ENCODE measurements around the gene HORMAD2. TPM values are rescaled to one million over a fixed set of nuclear protein-coding genes. Genes with fewer than 3 reads are reported as not detected.

HORMAD2 gene
- total RNA-seq, 4 donors from 2014 or later, result not detected

DNA sequence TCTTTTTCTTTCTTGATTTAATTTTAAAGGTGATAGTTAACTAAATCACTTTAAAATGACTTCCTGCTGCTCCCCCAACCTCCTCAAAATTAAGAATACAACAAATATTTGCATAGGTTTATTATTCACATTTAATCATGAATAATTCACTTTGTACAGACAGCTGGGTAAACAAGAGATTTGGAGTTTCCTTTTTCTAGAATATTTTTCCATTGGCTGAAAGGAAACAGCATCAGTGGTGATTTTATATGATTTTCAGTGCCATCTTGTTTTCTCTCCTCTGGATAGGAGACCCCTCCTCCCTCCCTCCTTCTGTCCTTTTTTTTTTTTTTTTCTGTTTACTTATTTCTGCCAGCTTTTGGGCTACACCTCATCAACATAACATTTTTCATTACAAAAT lies 105.8 kb downstream of the HORMAD2 start:
- no peak for DNase-seq
- peak overlapping the region in 1 of 3 donors; percentile 23 for H3K27ac ChIP-seq
- no peaks in the 10 kb centered on the region for H3K36me3 ChIP-seq
- no peaks in the 10 kb centered on the region for H3K27me3 ChIP-seq
- no peak overlapping the region for H3K4me3 ChIP-seq (replicated peaks in 1 of 3)
- H3K9me3 ChIP-seq, result no peaks in the 10 kb centered on the region
- TF ChIP-seq CTCF (IDR thresholded peaks at IDR 0.05), result no peak
- TF ChIP-seq POLR2A (IDR thresholded peaks at IDR 0.05), result no peak
- intact Hi-C loops (cut with DNase I), result no loop called here
- peaks cover 11 to 21% of the 10 kb centered on the region in 2 donors for H3K4me1 ChIP-seq

DNA sequence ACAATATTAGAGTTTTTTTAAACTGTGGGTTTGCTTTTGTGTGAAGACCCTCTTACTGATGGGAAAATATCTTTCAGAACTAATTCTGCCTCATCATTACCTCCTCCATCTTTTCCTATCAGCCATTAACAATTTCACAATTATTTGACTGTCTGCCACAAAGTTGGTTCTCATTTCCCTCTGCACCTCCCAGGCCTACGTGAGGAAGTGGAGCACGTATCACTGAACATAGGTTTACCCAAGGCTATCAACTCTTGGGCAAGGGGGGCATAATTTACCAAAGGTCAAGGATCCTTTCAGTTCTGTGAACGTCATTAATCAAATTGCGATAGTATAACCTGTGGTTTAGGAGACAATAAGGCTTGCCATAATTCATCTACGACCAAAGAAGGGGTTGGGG lies 106.2 kb downstream of the HORMAD2 start:
- no peak for DNase-seq
- intact Hi-C loops (cut with DNase I), result no loop called here
- H3K36me3 ChIP-seq, result no peaks in the 10 kb centered on the region
- peaks cover 11 to 23% of the 10 kb centered on the region in 2 donors for H3K4me1 ChIP-seq
- H3K27me3 ChIP-seq, result no peaks in the 10 kb centered on the region
- no peak overlapping the region for H3K27ac ChIP-seq
- no peak overlapping the region for H3K4me3 ChIP-seq (replicated peaks in 1 of 3)
- no peak for TF ChIP-seq CTCF (IDR thresholded peaks at IDR 0.05)
- TF ChIP-seq POLR2A (IDR thresholded peaks at IDR 0.05), result no peak
- no peaks in the 10 kb centered on the region for H3K9me3 ChIP-seq
- 92 to 93% methylated on average over 5 of the region's 5 CpGs for WGBS, 2 donors

DNA sequence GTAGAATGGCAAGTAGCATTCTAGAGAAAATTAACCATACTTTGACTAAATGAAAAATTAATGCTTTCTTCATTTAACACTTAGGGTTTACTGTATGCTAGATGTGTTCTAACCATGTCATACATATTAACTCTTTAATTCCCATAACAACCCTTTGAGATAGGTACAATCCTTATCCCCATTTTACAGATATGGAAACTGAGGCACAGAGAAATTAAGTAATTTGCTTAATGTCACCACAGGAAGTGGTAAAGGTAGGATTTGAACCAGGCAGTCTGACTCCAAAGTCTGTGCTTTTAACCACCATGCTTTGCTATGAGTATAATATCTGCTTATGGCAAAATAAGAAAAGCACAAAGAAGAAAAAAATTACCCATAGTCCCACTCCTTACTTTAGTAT lies 106.8 kb downstream of the HORMAD2 start:
- Histone ChIP-seq H3K4me1 (peaks cover 11 to 23% of the 10 kb centered on the region in 2 donors), H3K4me3 (replicated peaks in 1 of 3) (no peak overlapping the region), H3K9me3 (no peaks in the 10 kb centered on the region), H3K27ac (no peak overlapping the region), H3K36me3 (no peaks in the 10 kb centered on the region), H3K27me3 (no peaks in the 10 kb centered on the region)
- no peak for TF ChIP-seq CTCF (IDR thresholded peaks at IDR 0.05)
- TF ChIP-seq POLR2A (IDR thresholded peaks at IDR 0.05), result no peak
- intact Hi-C loops (cut with DNase I), result no loop called here
- DNase-seq, result no peak

DNA sequence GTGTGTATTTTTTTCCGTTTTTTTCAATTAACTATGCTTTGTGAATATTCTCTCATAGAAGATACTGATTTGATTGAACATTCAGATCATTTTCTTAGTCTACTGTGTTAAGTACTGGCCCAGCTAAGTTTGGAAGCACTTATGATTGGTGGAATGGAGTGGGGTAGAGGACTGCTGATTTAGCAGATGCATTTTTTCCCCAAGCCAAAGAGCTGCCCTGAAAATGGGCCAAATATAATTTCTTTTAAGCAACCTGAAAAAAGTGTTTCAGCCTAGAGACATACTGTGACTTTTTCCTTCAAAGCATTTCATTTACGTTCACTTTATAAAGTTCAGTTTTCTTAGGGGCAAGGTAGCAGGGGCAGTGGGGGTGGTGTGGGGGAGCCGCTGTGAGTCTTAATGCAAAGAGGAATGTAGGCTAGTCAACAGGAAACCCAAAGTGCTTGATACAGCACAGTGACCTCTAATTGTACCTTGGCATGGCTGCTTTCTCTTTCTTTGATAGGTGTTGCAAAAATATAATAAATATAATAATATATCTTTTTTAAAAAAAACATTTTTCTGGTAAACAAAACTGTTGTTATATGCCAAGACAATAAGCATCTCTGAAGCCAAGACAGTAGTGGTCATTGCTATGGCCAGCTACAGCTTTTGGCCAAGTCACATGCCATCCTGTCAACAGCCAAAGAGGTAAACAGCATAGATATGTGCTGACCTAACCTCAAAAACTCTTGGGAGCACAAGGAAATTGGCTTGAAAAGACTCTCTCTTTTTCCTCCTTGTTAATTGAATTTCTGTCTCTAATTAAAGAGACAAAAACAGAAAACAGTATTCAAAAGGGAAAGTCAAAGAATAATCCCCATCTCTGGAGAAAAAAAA lies 107.5 kb downstream of the HORMAD2 start:
- Histone ChIP-seq H3K4me3 (replicated peaks in 1 of 3) (no peak overlapping the region), H3K4me1 (peaks cover 11 to 23% of the 10 kb centered on the region in 2 donors), H3K9me3 (no peaks in the 10 kb centered on the region), H3K27me3 (no peaks in the 10 kb centered on the region), H3K27ac (peak overlapping the region in 1 of 3 donors; percentile 33), H3K36me3 (no peaks in the 10 kb centered on the region)
- DNase-seq, result no peak
- 63 to 68% methylated on average over 3 of the region's 3 CpGs for WGBS, 2 donors
- intact Hi-C loops (cut with DNase I), result no loop called here
- no peak for TF ChIP-seq CTCF (IDR thresholded peaks at IDR 0.05)

DNA sequence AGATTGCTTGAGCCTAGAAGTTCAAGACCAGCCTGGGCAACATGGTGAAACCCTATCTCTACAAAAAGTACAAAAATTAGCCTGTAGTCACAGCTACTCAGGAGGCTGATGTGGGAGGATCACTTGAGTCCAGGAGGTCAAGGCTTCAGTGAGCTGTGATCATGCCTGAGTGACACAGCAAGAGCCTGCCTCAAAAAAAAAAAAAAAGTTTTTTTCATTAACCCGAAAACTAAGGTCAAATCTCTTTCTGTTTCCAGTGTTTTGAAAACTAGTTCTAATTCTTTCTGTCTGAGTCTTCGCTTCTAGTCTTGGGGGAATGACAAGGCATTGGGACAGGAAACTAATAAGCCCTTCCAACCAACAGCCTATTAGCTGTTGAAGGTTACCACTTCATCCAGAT lies 108.6 kb downstream of the HORMAD2 start:
- no peaks in the 10 kb centered on the region for H3K27me3 ChIP-seq
- no peaks in the 10 kb centered on the region for H3K36me3 ChIP-seq
- intact Hi-C loops (cut with DNase I), result no loop called here
- peaks cover 11 to 23% of the 10 kb centered on the region in 2 donors for H3K4me1 ChIP-seq
- H3K4me3 ChIP-seq (replicated peaks in 1 of 3), result no peak overlapping the region
- no peak for DNase-seq
- TF ChIP-seq CTCF (IDR thresholded peaks at IDR 0.05), result no peak
- TF ChIP-seq POLR2A (IDR thresholded peaks at IDR 0.05), result no peak
- H3K9me3 ChIP-seq, result no peaks in the 10 kb centered on the region
- 82 to 92% methylated on average over 2 of the region's 2 CpGs for WGBS, 2 donors
- H3K27ac ChIP-seq, result no peak overlapping the region

Data from thyroid gland (tissue), 4 donors.